Astrocyte of the hippocampus (primary cell): Measurements from ENCODE around the gene RNF40.

Experiments used
- DNase-seq: peaks from one replicate; pipeline ENCODE4 v3.0.0; 2011; ENCODE audit warnings: low read depth, low spot score

The RNF40 gene

DNA sequence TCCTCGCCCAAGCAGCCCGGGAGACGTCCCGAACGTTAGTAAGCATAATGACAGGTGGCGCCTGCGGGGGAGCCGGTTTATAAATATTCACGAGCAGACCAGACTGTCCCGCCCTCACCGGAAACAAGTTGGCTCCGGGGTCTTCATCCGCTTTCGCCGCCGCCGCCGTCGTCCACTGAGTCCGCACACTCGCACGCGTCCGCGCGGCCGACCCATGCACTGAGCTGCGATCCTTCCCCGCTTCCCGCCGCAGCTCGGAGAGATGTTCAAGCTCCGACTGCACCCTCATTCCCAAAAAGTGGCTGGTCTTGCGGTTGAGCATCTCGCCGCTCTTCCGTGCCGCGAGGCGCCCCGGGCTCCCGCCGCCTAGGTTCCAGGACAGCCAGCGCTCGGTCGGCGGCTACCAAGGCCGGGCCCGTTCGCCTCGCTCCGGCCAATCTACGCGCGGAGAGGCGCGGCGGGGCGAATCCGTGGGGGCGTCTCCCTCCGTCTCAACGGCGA, 645 bp upstream of the RNF40 start:
- DNase-seq: peak; percentile 50

- DNase-seq: no peak
Measured at GRCh38 chr16:30762991-30763725, 1.0 kb downstream of the RNF40 start.

DNA sequence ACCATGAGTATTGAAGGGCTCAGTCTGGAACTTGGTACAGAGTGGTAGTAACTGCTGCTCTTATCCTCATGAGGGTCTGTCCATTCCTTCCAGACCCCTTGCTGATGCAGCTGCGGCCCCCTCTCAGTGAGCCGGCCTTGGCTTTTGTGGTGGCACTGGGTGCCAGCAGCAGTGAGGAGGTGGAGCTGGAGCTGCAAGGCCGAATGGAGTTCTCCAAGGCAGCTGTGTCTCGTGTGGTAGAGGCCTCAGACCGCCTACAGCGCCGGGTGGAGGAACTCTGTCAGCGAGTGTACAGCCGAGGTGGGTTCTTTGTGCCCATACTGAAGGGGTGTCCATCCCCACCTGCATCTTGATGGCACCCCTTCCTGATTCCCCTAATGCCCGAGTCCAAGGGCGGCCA, 2.0 kb downstream of the RNF40 start:
- DNase-seq: no peak

GRCh38 chr16:30764816-30765465, 2.8 kb downstream of the RNF40 start:
- no peak for DNase-seq

- no peak for DNase-seq
Measured at GRCh38 chr16:30766206-30766932, 4.2 kb downstream of the RNF40 start.

- DNase-seq: no peak
Measured at GRCh38 chr16:30766933-30767284, 4.8 kb downstream of the RNF40 start.

- DNase-seq: no peak
Measured at GRCh38 chr16:30767767-30768465, 5.8 kb downstream of the RNF40 start.

DNA sequence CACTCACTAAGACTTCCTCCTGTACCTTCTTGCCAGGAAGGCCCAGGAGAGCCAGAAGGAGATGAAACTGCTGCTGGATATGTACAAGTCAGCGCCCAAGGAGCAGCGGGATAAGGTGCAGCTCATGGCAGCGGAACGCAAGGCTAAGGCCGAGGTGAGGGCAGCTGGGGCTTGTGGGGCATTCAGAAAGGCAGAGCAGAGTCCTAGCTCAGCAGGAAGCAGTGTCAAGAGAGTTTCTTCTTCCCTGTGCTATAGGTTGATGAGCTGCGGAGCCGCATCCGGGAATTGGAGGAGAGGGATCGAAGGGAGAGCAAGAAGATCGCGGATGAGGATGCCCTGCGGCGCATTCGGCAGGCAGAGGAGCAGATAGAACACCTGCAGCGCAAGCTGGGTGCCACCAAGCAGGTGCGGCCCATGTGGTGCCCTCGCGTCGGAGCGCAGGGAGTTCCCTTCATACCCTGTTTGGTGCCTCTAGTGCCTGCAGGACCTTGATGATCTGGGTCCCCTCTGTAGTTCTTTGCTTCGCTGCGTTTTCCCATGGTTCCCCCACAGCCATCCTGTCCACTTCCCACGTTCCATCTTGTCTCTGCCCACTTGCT, 6.6 kb downstream of the RNF40 start:
- DNase-seq: no peak

- DNase-seq: no peak
Measured at GRCh38 chr16:30769379-30770089, 7.4 kb downstream of the RNF40 start.

- DNase-seq: no peak
Measured at GRCh38 chr16:30771726-30772125, 9.6 kb downstream of the RNF40 start.

DNA sequence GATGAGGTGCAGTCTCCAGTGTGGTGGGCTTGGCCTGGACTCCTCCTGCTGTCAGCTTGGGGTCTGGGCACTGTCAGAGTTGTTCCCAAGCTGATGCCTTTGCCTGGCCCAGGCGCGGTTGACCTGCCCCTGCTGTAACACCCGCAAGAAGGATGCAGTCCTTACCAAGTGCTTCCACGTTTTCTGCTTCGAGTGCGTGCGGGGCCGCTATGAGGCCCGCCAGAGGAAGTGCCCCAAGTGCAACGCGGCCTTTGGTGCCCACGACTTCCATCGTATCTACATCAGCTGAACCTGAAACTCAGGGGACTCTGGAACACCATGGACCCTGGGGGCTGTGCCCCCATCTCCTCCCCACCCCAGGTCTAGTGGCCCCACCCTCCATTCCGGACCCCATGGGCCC, 11.7 kb downstream of the RNF40 start:
- no peak for DNase-seq

- DNase-seq: no peak
Measured at GRCh38 chr16:30774367-30775130, 12.4 kb downstream of the RNF40 start.

DNA sequence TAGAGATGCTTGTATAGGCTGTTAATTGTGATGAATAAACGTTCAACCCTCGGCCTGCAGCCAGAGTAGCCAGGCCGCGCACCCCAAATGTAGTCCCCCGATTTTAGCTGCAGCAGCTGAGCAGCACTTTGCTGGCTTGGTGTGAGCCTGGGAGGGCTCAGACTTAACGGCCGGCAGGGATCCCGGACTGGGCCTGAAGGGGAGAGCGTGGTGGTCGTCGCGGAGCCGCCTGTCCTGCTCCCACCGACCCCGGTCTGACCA, 12.9 kb downstream of the RNF40 start:
- no peak for DNase-seq

- DNase-seq: peak; percentile 93
Measured at GRCh38 chr16:30775392-30776188, 13.5 kb downstream of the RNF40 start.

- DNase-seq: no peak
Measured at GRCh38 chr16:30777591-30778297, 15.6 kb downstream of the RNF40 start.

- DNase-seq: no peak
Measured at GRCh38 chr16:30778549-30779244, 16.6 kb downstream of the RNF40 start.

DNA sequence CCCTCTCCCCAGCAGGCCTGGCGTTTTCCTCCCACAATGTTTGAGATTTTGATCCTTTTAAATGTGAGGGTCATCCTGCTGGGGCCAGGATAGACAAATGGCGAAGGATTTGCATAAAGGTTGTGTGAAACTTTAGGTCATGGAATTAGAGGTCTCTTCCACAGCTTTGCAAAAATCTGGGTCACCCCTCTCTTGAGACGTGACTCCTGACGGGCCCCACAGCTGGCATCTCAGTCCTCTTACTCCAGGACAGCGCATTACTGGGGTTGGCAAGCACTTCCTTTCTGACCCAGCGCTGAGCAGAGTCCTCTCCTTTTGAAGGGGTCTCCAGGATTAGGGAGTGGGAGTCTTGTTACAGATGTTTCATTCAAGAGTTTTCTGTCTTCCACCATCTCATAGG, 17.5 kb downstream of the RNF40 start:
- DNase-seq: no peak

DNA sequence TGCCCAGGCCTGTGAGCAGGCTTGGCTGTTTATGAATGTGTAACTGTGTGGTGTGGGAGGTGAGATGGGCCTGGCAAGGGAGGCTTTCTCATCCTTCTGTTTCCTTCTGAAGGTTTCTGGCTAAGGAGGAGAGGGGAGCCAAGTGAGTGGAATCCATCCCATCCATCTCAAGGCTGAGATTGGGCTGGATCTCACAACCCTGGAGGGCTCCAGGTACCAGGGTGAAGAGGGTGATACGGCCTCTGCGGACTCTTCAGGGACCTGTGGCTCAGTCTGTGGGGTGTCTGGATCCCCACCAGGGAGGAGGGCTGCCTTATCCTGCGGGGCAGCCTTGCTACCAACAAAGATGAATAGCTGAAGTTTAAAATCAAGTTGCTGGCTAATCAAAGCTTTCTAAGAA, 17.9 kb downstream of the RNF40 start:
- DNase-seq: no peak
